A549 (cell line): ENCODE data around the gene RPS8. TPM values are rescaled to one million over a fixed set of nuclear protein-coding genes. Genes with fewer than 3 reads are reported as not detected.
A peak's percentile ranks its signal among the peaks of the same experiment; 100 is the strongest.

Source experiments
- ATAC-seq, 2 experiments: fragments of 200-7000 bp in 1 of 2; fragments of >200 bp in 1 of 2; cut with Nextera tagmentation in 1 of 2; cut with Tn5 transposase in 1 of 2; 3 replicates each; pipeline versions ENCODE4 v1.8.0 to v1.9.1; 2018 to 2020; ENCODE audit warnings: mild to moderate bottlenecking in 1 of 2, moderate library complexity in 1 of 2
- CTCF ChIA-PET: fragments of 300-600 bp; sonication (Branson Sonifier 250); formaldehyde crosslinking; extraction: SDS; loops from one replicate; lab custom pipeline; 2021; ENCODE audit warnings: antibody characterized with exemption, inconsistent platforms; lab: Yijun Ruan, JAX
- POLR2A ChIA-PET: fragments of 350-600 bp; formaldehyde crosslinking; extraction: SDS; loops from one replicate; lab custom pipeline; 2021; ENCODE audit warnings: antibody characterized with exemption, inconsistent platforms; lab: Yijun Ruan, JAX
- DNase-seq, 2 experiments: peaks; one replicate each; pipeline versions ENCODE4 v3.0.0 to v3.0.0-alpha.2; 2011 to 2016; ENCODE audit warnings: low read depth in 1 of 2, low spot score in 1 of 2
- FAIRE-seq: peaks from 2 replicates; lab custom pipeline; 2011; peaks lifted over from hg19 to GRCh38; lab: Jason Lieb, UNC
- H3K27ac ChIP-seq, 2 experiments: fragments of >200 bp; sonication (Bioruptor Twin); formaldehyde crosslinking; 3 replicates each; pipeline ENCODE4 v1.5.1; 2016 to 2017
- H3K4me1 ChIP-seq: fragments of >200 bp; sonication (Bioruptor Twin); formaldehyde crosslinking; 3 replicates; pipeline ENCODE4 v1.6.1; 2016
- H3K4me2 ChIP-seq: fragments of >200 bp; sonication (Bioruptor Twin); formaldehyde crosslinking; 3 replicates; pipeline ENCODE4 v1.6.1; 2016
- H3K4me3 ChIP-seq: fragments of >200 bp; sonication (Bioruptor Twin); formaldehyde crosslinking; 3 replicates; pipeline ENCODE4 v1.5.1; 2016
- H3K9me3 ChIP-seq: fragments of >200 bp; sonication (Bioruptor Twin); formaldehyde crosslinking; 3 replicates; pipeline ENCODE4 v1.6.1; 2016
- BHLHE40 ChIP-seq: IDR thresholded peaks from 2 replicates; pipeline ENCODE4 v1.6.1; 2012; ENCODE audit warnings: low read depth, low read length, inconsistent platforms
- CHD2 ChIP-seq: fragments of 150-350 bp; IDR thresholded peaks from 2 replicates; pipeline ENCODE4 v1.6.1; 2014; ENCODE audit warnings: low read length; ENCODE audit not compliant: partially characterized antibody
- E2F6 ChIP-seq: IDR thresholded peaks from 2 replicates; pipeline ENCODE4 v1.6.1; 2012; ENCODE audit warnings: low read depth, borderline replicate concordance
- EHF ChIP-seq: fragments of 250-450 bp; sonication (Bioruptor Pico); IDR thresholded peaks from 2 replicates; pipeline ENCODE4 v1.5.0; 2020; ENCODE audit warnings: mild to moderate bottlenecking
- EP300 ChIP-seq, 2 experiments: fragments of >200 bp; sonication (Bioruptor Twin); formaldehyde crosslinking; IDR thresholded peaks; 2 replicates in 1 of 2; 3 replicates in 1 of 2; pipeline ENCODE4 v1.6.1; 2016 to 2017
- FOSL2 ChIP-seq, 2 experiments: fragments of 450-650 bp in 1 of 2; fragments of >200 bp in 1 of 2; sonication (Bioruptor Twin) in 1 of 2; formaldehyde crosslinking; IDR thresholded peaks; 2 replicates each; pipeline versions ENCODE4 v1.5.0 to v1.6.1; 2016 to 2020; ENCODE audit warnings: mild to moderate bottlenecking in 1 of 2, moderate library complexity in 1 of 2
- HOXB13 ChIP-seq: fragments of 250-450 bp; sonication (Bioruptor Pico); IDR thresholded peaks from 2 replicates; pipeline ENCODE4 v1.5.0; 2020; ENCODE audit warnings: low read depth, mild to moderate bottlenecking, moderate library complexity
- JUN ChIP-seq, 2 experiments: fragments of >200 bp; sonication (Bioruptor Twin); formaldehyde crosslinking; IDR thresholded peaks; 2 replicates in 1 of 2; 3 replicates in 1 of 2; pipeline ENCODE4 v1.6.1; 2016 to 2017
- JUNB ChIP-seq: fragments of >200 bp; sonication (Bioruptor Twin); formaldehyde crosslinking; IDR thresholded peaks from 2 replicates; pipeline ENCODE4 v1.6.1; 2016
- KDM1A ChIP-seq: fragments of 200-600 bp; sonication (generic); IDR thresholded peaks from 2 replicates; pipeline ENCODE4 v1.6.1; 2016; ENCODE audit warnings: low read depth, mild to moderate bottlenecking
- KDM5A ChIP-seq: fragments of 200-600 bp; sonication (generic); IDR thresholded peaks from 2 replicates; pipeline ENCODE4 v1.6.1; 2016; ENCODE audit warnings: antibody characterized with exemption, mild to moderate bottlenecking
- MAFK ChIP-seq: fragments of 450-650 bp; IDR thresholded peaks from 2 replicates; pipeline ENCODE4 v1.6.1; 2014; ENCODE audit not compliant: partially characterized antibody
- POLR2A ChIP-seq: IDR thresholded peaks from 2 replicates; pipeline ENCODE4 v1.6.1; 2012; ENCODE audit warnings: mild to moderate bottlenecking, low read length
- POLR2AphosphoS2 ChIP-seq: conservative IDR thresholded peaks from 2 replicates; pipeline ENCODE4 v1.6.1; 2012; ENCODE audit warnings: low read length, improper control_type of control experiment, inconsistent platforms
- RAD21 ChIP-seq, 2 experiments: fragments of >200 bp in 1 of 2; sonication (Bioruptor Twin) in 1 of 2; formaldehyde crosslinking in 1 of 2; IDR thresholded peaks in 1 of 2; conservative IDR thresholded peaks in 1 of 2; 2 replicates in 1 of 2; 3 replicates in 1 of 2; pipeline ENCODE4 v1.6.1; 2012 to 2018; ENCODE audit warnings: inconsistent platforms in 1 of 2
- REST ChIP-seq: fragments of 200-600 bp; sonication (generic); IDR thresholded peaks from 2 replicates; pipeline ENCODE4 v1.6.1; 2016; ENCODE audit warnings: antibody characterized with exemption, mild to moderate bottlenecking, moderate library complexity
- SREBF2 ChIP-seq: fragments of 450-650 bp; IDR thresholded peaks from 2 replicates; pipeline ENCODE4 v1.6.1; 2014; ENCODE audit warnings: mild to moderate bottlenecking, moderate library complexity
- TFCP2L1 ChIP-seq: fragments of 250-450 bp; sonication (Bioruptor Pico); IDR thresholded peaks from 2 replicates; pipeline ENCODE4 v1.5.0; 2021; ENCODE audit warnings: mild to moderate bottlenecking
- ZC3H11A ChIP-seq: fragments of 450-650 bp; IDR thresholded peaks from 2 replicates; pipeline ENCODE4 v1.6.1; 2014; ENCODE audit warnings: antibody characterized with exemption, mild to moderate bottlenecking
- ZNF302 ChIP-seq: fragments of 250-450 bp; sonication (Bioruptor Pico); IDR thresholded peaks from 2 replicates; pipeline ENCODE4 v1.9.0; 2021; ENCODE audit warnings: inconsistent platforms, mild to moderate bottlenecking, moderate library complexity
- WGBS: methylation state at CpG from one replicate; pipeline ENCODE4 v1.1.6; 2017; ENCODE audit errors: missing lambda C conversion rate; 5-methylcytosine and 5-hydroxymethylcytosine counted together
- polyA plus RNA-seq, 4 experiments: library from polyadenylated mRNA; depleted of rRNA in 3 of 4; stranded (reverse); fragments of >200 nt; fragmentation: RNase III in 1 of 4; extraction: RNeasy Plus Mini Kit Qiagen cat#74134 plus additional on column Dnase treatment in 1 of 4; gene quantifications; 2 replicates in 3 of 4; 3 replicates in 1 of 4; pipeline ENCODE4 v1.2.3, GENCODE V29; 2011 to 2017
- TF ChIP-seq, protein P1 (sequence below): fragments of 150-350 bp; IDR thresholded peaks from 2 replicates; pipeline ENCODE4 v1.6.1; 2014; ENCODE audit warnings: low read depth, mild to moderate bottlenecking, low read length
- TF ChIP-seq, protein P2 (sequence below): fragments of 250-450 bp; sonication (Bioruptor Pico); IDR thresholded peaks from 2 replicates; pipeline ENCODE4 v1.5.0; 2020; ENCODE audit warnings: low read depth, mild to moderate bottlenecking, moderate library complexity
- TF ChIP-seq, protein P3 (sequence below): fragments of >200 bp; sonication (Bioruptor Twin); formaldehyde crosslinking; IDR thresholded peaks from 3 replicates; pipeline ENCODE4 v1.6.1; 2016

Gene RPS8
- polyA plus RNA-seq, 2 of the 4 experiments (the other 2 are of a cell fraction): 1,577 to 1,820 TPM

DNA sequence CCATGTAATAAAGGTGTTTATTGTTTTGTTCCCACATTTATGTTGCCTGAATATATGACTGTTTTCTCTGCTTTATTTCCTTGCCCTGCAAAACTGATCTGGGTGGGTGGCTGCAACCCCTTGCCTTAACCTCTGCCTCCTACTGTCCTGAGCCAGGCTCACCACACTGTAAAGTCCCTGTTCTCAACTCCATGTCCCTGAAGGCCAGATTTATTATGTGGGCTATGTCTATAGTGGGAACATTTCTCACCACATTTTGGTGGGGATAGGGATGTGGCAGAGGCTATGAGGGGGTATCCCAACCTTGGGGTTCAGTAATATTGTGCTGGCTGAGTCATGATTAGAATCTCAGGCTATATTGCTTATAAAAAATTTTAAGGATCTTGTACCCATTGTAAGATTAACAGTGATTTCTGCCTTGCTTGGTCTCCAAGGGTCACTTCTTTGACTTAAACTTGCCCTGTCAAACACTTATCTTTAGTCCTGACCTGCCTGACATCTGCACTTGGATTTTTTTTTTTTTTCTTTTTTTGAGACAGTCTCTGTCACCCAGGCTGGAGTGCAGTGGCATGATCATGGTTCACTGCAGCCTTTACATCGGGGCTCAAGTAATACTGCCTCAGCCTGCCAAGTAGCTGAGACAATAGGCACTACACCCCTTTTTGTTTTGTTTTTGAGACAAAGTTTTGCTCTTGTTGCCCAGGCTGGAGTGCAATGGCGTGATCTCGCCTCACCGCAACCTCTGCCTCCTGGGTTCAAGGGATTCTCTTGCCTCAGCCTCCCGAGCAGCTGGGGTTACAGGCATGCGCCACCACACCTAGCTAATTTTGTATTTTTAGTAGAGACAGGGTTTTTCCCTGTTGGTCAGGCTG lies 3.6 kb downstream of the RPS8 start:
- no peak overlapping the region for H3K4me3 ChIP-seq
- no peak for ATAC-seq
- H3K9me3 ChIP-seq: no peaks in the 10 kb centered on the region
- TF ChIP-seq KDM5A: no peak
- TF ChIP-seq REST: no peak
- 0 out of 5 replicates have a peak, but pooled peaks of 1 of the 2 experiments have one; percentile 18 for TF ChIP-seq JUN (IDR thresholded peaks at IDR 0.05)
- TF ChIP-seq POLR2AphosphoS2: peak; percentile 69; the same call in 1 of the 2 replicates
- no peak for DNase-seq
- H3K4me1 ChIP-seq: peaks cover 22% of the 10 kb centered on the region
- ChIA-PET POLR2A (interaction anchor here (1.1 to 2.3 kb wide), 2 partner anchors 40 to 57 kb away, joined by 3 to 8 read pairs; no protein-coding TSS in a partner anchor), CTCF (no interaction called here)
- peak overlapping the region; percentile 91 for H3K4me2 ChIP-seq
- WGBS: over 99% methylated on average over 6 of the region's 6 CpGs
- FAIRE-seq: no peak
- H3K27ac ChIP-seq: no peak overlapping the region

DNA sequence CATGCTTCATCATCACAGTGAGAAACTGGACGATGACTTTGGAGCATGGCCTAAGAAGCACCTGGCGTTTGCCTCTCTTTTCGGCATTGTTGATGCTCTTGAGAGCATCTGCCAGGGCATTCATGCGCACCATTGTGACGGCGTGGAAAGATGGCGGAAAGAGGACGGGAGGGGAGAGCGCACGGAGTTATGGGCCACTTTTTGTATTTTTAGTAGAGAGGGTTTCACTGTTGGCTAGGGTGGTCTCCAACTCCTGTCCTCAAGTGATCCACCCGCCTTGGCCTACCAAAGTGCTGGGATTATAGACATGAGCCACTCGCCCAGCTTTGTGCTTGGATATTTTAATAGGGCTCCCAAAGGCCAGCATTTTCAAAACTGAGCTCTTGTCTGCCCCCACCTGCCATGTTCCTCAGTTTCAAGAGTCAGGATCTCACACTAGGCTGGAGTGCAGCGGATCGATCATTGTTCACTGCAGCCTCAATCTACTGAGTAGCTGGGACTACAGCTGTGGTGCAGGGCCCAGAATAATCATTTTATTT lies 5.3 kb downstream of the RPS8 start:
- DNase-seq: no peak
- whole genome bisulfite sequencing: 96% methylated on average over 14 of the region's 14 CpGs
- ATAC-seq: no peak
- H3K4me1 ChIP-seq: peaks cover 26% of the 10 kb centered on the region
- TF ChIP-seq E2F6 (no peak), JUNB (no peak), EHF (no peak), TFCP2L1 (CRISPR knock-in tag) (0 out of 2 replicates have a peak, but pooled peaks have one; percentile 43), HOXB13 (CRISPR knock-in tag) (no peak), FOSL2 (IDR thresholded peaks at IDR 0.05) (no peak), FOSL2 (CRISPR knock-in tag; IDR thresholded peaks at IDR 0.05) (no peak)
- TF ChIP-seq, protein P1, sequence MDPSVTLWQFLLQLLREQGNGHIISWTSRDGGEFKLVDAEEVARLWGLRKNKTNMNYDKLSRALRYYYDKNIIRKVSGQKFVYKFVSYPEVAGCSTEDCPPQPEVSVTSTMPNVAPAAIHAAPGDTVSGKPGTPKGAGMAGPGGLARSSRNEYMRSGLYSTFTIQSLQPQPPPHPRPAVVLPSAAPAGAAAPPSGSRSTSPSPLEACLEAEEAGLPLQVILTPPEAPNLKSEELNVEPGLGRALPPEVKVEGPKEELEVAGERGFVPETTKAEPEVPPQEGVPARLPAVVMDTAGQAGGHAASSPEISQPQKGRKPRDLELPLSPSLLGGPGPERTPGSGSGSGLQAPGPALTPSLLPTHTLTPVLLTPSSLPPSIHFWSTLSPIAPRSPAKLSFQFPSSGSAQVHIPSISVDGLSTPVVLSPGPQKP: no peak
- TF ChIP-seq, protein P2, sequence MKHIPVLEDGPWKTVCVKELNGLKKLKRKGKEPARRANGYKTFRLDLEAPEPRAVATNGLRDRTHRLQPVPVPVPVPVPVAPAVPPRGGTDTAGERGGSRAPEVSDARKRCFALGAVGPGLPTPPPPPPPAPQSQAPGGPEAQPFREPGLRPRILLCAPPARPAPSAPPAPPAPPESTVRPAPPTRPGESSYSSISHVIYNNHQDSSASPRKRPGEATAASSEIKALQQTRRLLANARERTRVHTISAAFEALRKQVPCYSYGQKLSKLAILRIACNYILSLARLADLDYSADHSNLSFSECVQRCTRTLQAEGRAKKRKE (CRISPR knock-in tag): no peak
- no peak overlapping the region for H3K4me2 ChIP-seq
- no peak overlapping the region for H3K27ac ChIP-seq
- no peaks in the 10 kb centered on the region for H3K9me3 ChIP-seq
- no peak for FAIRE-seq
- H3K4me3 ChIP-seq: no peak overlapping the region
- ChIA-PET CTCF (interaction anchor here (0.7 to 1.8 kb wide), 4 partner anchors 10 to 37 kb away, joined by 3 to 4 read pairs (median 4); partner anchors contain the start of gene PLK3), POLR2A (interaction anchor here (1.4 to 2.3 kb wide), 2 partner anchors 13 to 59 kb away, joined by 4 to 8 read pairs; no protein-coding TSS in a partner anchor)

- no peak for DNase-seq
- Histone ChIP-seq H3K4me1 (peaks cover 13% of the 10 kb centered on the region), H3K27ac (no peak overlapping the region), H3K4me2 (no peak overlapping the region), H3K9me3 (no peaks in the 10 kb centered on the region), H3K4me3 (no peak overlapping the region)
- TF ChIP-seq ZC3H11A: no peak
- no peak for TF ChIP-seq BHLHE40
- no peak for TF ChIP-seq ZNF302
- TF ChIP-seq, protein P3, sequence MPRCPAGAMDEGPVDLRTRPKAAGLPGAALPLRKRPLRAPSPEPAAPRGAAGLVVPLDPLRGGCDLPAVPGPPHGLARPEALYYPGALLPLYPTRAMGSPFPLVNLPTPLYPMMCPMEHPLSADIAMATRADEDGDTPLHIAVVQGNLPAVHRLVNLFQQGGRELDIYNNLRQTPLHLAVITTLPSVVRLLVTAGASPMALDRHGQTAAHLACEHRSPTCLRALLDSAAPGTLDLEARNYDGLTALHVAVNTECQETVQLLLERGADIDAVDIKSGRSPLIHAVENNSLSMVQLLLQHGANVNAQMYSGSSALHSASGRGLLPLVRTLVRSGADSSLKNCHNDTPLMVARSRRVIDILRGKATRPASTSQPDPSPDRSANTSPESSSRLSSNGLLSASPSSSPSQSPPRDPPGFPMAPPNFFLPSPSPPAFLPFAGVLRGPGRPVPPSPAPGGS: no peak
- TF ChIP-seq SREBF2: no peak
- no peak for TF ChIP-seq KDM1A
- no peak for TF ChIP-seq RAD21 (conservative IDR thresholded peaks at IDR 0.05 in 1 of 2, IDR thresholded peaks at IDR 0.05 in 1 of 2)
- no peak for TF ChIP-seq EP300 (IDR thresholded peaks at IDR 0.05)
- TF ChIP-seq, protein P2 (CRISPR knock-in tag): no peak
- no peak for TF ChIP-seq CHD2
- no peak for TF ChIP-seq MAFK
- no peak for TF ChIP-seq POLR2A
- WGBS: 82% methylated on average over 8 of the region's 8 CpGs
- no peak for FAIRE-seq
- ATAC-seq: no peak
- ChIA-PET POLR2A (interaction anchor here (1.8 kb wide), 1 partner anchor 8 kb away, joined by 11 read pairs; the partner anchor contains the start of gene RPS8), CTCF (interaction anchor here (0.8 to 2.5 kb wide), 3 partner anchors 10 to 40 kb away, joined by 3 to 9 read pairs (median 3); partner anchors contain the start of gene PLK3)
These were observed 8.4 kb downstream of the RPS8 start for GRCh38 chr1:44783697-44784093.
